Hematopoietic multipotent progenitor cell (in vitro differentiated cells): ENCODE data around the gene UBIAD1. TPM values are rescaled to one million over a fixed set of nuclear protein-coding genes. Genes with fewer than 3 reads are reported as not detected.
A peak's percentile ranks its signal among the peaks of the same experiment; 100 is the strongest.

ENCODE experiments used
- DNase-seq, 3 donors: peaks; one replicate each; pipeline ENCODE4 v3.0.0-alpha.2; 2011 to 2015; ENCODE audit warnings: low read depth in 2 of 3, low spot score in 2 of 3
- small RNA-seq: library from RNA; depleted of rRNA; stranded (forward); fragments of <200 nt; gene quantifications from one replicate; pipeline ENCODE3, GENCODE V24; 2012
- total RNA-seq: library from RNA; depleted of rRNA; stranded (reverse); fragments of >200 nt; gene quantifications from one replicate; pipeline ENCODE4 v1.2.3, GENCODE V29; 2012

Gene UBIAD1
- total RNA-seq, 1 donor, result 21.3 TPM

DNA sequence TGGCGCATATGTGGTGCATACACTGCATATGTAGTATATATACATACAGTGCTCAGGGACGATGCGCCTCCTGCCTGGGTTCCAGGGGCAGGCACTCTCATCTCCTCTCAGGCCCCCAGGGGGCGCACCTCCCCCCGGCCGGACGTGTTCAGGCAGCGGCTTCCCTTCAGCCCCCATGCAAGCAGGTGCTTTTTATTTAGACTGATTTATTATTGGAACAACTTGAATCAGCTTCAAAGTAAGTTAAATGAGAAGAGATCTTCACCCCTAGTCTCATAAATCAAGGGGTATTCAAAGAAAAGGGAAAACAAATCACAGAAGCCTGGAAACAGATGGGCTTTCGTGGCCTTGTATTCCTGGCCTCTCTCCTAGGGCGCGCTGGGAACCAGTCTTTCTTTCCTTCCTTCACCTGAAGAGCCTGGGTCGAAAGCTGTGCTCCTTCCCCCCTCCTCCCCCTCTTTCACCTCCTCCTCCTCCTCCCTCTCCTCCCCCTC is 64.6 kb downstream of the UBIAD1 start:
- peak; percentile 35 to 80 (median 70) for DNase-seq

Small RNAs within 50 kb of the gene (small RNA-seq; reads per million reads assigned to genes)
- gene RNU6-291P (not detected), gene RPL39P6 (not detected)

Other genes starting within 250 kb of the UBIAD1 start
- gene MASP2, start 226.0 kb upstream of the UBIAD1 start, total RNA-seq, result under 0.01 TPM
- 39.6 TPM for gene SRM, start 213.2 kb upstream of the UBIAD1 start, total RNA-seq
- gene EXOSC10, start 173.3 kb upstream of the UBIAD1 start, total RNA-seq, result 50.1 TPM
- gene ANGPTL7, start 83.8 kb upstream of the UBIAD1 start, total RNA-seq, result not detected
- 40.7 TPM for gene MTOR, start 10.6 kb upstream of the UBIAD1 start, total RNA-seq
- gene DISP3, start 206.0 kb downstream of the UBIAD1 start, total RNA-seq, result under 0.01 TPM